K562 (cell line): ENCODE results near the gene GYG2. TPM values are rescaled to one million over a fixed set of nuclear protein-coding genes. Genes with fewer than 3 reads are reported as not detected.

ENCODE experiments used
- ATAC-seq: fragments of 200-7000 bp; cut with Tn5 transposase; 3 replicates; pipeline ENCODE4 v1.9.1; 2020; ENCODE audit warnings: moderate library complexity
- BruUV-seq: library from RNA; stranded (reverse); fragments of 400-500 nt; replicated peaks from 2 replicates; lab custom pipeline; 2021; lab: Mats Ljungman, UMichigan
- CTCF ChIA-PET: fragments of 300-600 bp; formaldehyde crosslinking; extraction: SDS; loops from one replicate; lab custom pipeline; 2021; ENCODE audit warnings: low intra/inter-chr PET ratio; lab: Yijun Ruan, JAX
- POLR2A ChIA-PET: fragments of 300-600, 350-650 bp; sonication (Branson Sonifier 250); formaldehyde crosslinking; extraction: SDS; loops from one replicate; lab custom pipeline; 2021; ENCODE audit warnings: antibody characterized with exemption, inconsistent platforms; lab: Yijun Ruan, JAX
- DNase-seq, 4 experiments: peaks; one replicate each; pipeline versions ENCODE4 v3.0.0 to v3.0.0-alpha.2; 2011 to 2018; ENCODE audit warnings: low spot score in 3 of 4, mixed read lengths in 3 of 4; ENCODE audit errors: extremely low read depth in 1 of 4
- FAIRE-seq: peaks from 2 replicates; lab custom pipeline; 2011; peaks lifted over from hg19 to GRCh38; lab: Jason Lieb, UNC
- H2AFZ ChIP-seq: 2 replicates; pipeline ENCODE4 v1.6.0; 2011; ENCODE audit warnings: low read depth, low read length, control low read depth, inconsistent platforms
- H3K27ac ChIP-seq: fragments of 200-600 bp; 3 replicates; pipeline ENCODE4 v1.8.0; 2011; ENCODE audit warnings: low read depth, mild to moderate bottlenecking, control low read depth, inconsistent platforms, low read length, moderate library complexity, mixed read lengths; ENCODE audit errors: extremely low read depth
- H3K27me3 ChIP-seq, 2 experiments: fragments of 300-600 bp in 1 of 2; 2 replicates in 1 of 2; 3 replicates in 1 of 2; pipeline versions ENCODE4 v1.6.0 to v1.8.0; 2011; ENCODE audit warnings: inconsistent platforms in 2 of 2, low read length in 2 of 2, mild to moderate bottlenecking in 1 of 2, mixed read lengths in 1 of 2, moderate library complexity in 1 of 2; ENCODE audit not compliant: control insufficient read depth in 2 of 2, insufficient read depth in 2 of 2
- H3K36me3 ChIP-seq: fragments of 300-600 bp; 3 replicates; pipeline ENCODE4 v1.8.0; 2011; ENCODE audit warnings: mild to moderate bottlenecking, low read length, inconsistent platforms; ENCODE audit not compliant: control insufficient read depth, insufficient read depth
- H3K4me1 ChIP-seq, 2 experiments: fragments of 200-600 bp in 1 of 2; replicated peaks in 1 of 2; 2 replicates in 1 of 2; 3 replicates in 1 of 2; pipeline versions ENCODE4 v1.5.1 to v1.8.0; 2011; ENCODE audit warnings: inconsistent platforms in 2 of 2, low read length in 2 of 2, mild to moderate bottlenecking in 1 of 2, mixed read lengths in 1 of 2, moderate library complexity in 1 of 2; ENCODE audit not compliant: control insufficient read depth in 2 of 2, insufficient read depth in 2 of 2
- H3K4me2 ChIP-seq: 2 replicates; pipeline ENCODE4 v1.6.1; 2011; ENCODE audit warnings: low read length, control low read depth, inconsistent platforms, mixed read lengths; ENCODE audit not compliant: insufficient read depth
- H3K4me3 ChIP-seq: fragments of 200-600 bp; sonication (generic), shearing (Covaris generic); 2 replicates; pipeline ENCODE4 v1.5.1; 2016; ENCODE audit warnings: control low read depth, inconsistent platforms
- H3K79me2 ChIP-seq: fragments of 200-600 bp; 3 replicates; pipeline ENCODE4 v1.8.0; 2011; ENCODE audit warnings: low read length, inconsistent platforms; ENCODE audit not compliant: control insufficient read depth, insufficient read depth
- H3K9ac ChIP-seq, 2 experiments: 2 replicates each; pipeline versions ENCODE4 v1.6.0 to v1.6.1; 2011; ENCODE audit warnings: low read depth in 2 of 2, low read length in 2 of 2, control low read depth in 1 of 2, inconsistent platforms in 1 of 2, mild to moderate bottlenecking in 1 of 2, mixed read lengths in 1 of 2; ENCODE audit not compliant: insufficient read depth in 1 of 2
- H3K9me1 ChIP-seq: one replicate; pipeline ENCODE4 v1.6.0; 2011; ENCODE audit warnings: inconsistent platforms, mild to moderate bottlenecking, low read length, moderate library complexity; ENCODE audit not compliant: control insufficient read depth, insufficient read depth
- H3K9me3 ChIP-seq: replicated peaks from 2 replicates; pipeline ENCODE4 v1.5.1; 2011; ENCODE audit warnings: low read depth, low read length, inconsistent platforms; ENCODE audit not compliant: control insufficient read depth, insufficient read depth
- H4K20me1 ChIP-seq: replicated peaks from 2 replicates; pipeline ENCODE4 v1.6.1; 2011; ENCODE audit warnings: low read length, inconsistent platforms, mixed read lengths; ENCODE audit not compliant: control insufficient read depth, insufficient read depth
- CUX1 ChIP-seq: fragments of 200-800 bp; sonication (Bioruptor generic); IDR thresholded peaks from 2 replicates; pipeline ENCODE4 v1.6.1; 2016; ENCODE audit warnings: missing genetic modification characterization, missing compliant biosample characterization
- IRF2 ChIP-seq: sonication (generic); formaldehyde crosslinking; IDR thresholded peaks from 2 replicates; pipeline ENCODE4 v1.8.1; 2022; ENCODE audit warnings: mild to moderate bottlenecking, missing genetic modification reagents
- MTA3 ChIP-seq: fragments of 450-650 bp; formaldehyde crosslinking; IDR thresholded peaks from 2 replicates; pipeline ENCODE4 v1.6.1; 2017; ENCODE audit warnings: mild to moderate bottlenecking, borderline replicate concordance
- PRMT5 ChIP-seq: sonication (generic); formaldehyde crosslinking; IDR thresholded peaks from 2 replicates; pipeline ENCODE4 v1.5.0; 2020; ENCODE audit warnings: missing genetic modification reagents
- RUNX1 ChIP-seq: sonication (generic); IDR thresholded peaks from 2 replicates; pipeline ENCODE4 v1.6.1; 2016; ENCODE audit warnings: antibody characterized with exemption, low read depth
- WGBS: fragments of 100-300 bp; shearing (Covaris generic); methylation state at CpG from one replicate; pipeline ENCODE4 v1.1.6; 2016; ENCODE audit warnings: low coverage, mixed read lengths; ENCODE audit not compliant: insufficient coverage; ENCODE audit errors: missing lambda C conversion rate; 5-methylcytosine and 5-hydroxymethylcytosine counted together
- in situ Hi-C: fragments of 300-500 bp; cut with MboI; formaldehyde crosslinking; loops from 4 replicates; pipeline ENCODE4 v1.15.0; 2018; ENCODE audit warnings: inconsistent platforms, mixed read lengths
- intact Hi-C: fragments of 100-400 bp; cut with micrococcal nuclease; formaldehyde crosslinking; loops from 2 replicates; pipeline ENCODE4 v1.14.2; 2022
- polyA plus RNA-seq, 8 experiments: library from polyadenylated mRNA; depleted of rRNA in 4 of 8; stranded (reverse) in 5 of 8; unstranded in 3 of 8; fragments of >200 nt; fragmentation: Nextera tagmentation in 2 of 8; fragmentation: Illumina TruSeq in 1 of 8; extraction: Ambion mirVana in 2 of 8; extraction: Trizol in 1 of 8; gene quantifications; 2 replicates each; pipeline versions ENCODE4 v1.2.1 to v1.2.3, GENCODE V29; 2011 to 2014; ENCODE audit warnings: inconsistent platforms in 1 of 8, missing spikeins in 1 of 8
- total RNA-seq, 7 experiments: library from RNA; depleted of rRNA in 6 of 7; stranded (reverse); fragments of >200 nt in 6 of 7; fragmentation: Illumina TruSeq in 2 of 7; extraction: Trizol in 2 of 7; gene quantifications; 2 replicates each; pipeline versions ENCODE4 v1.2.1 to v1.2.3, GENCODE V29; 2011 to 2021; ENCODE audit warnings: low replicate concordance in 1 of 7
- TF ChIP-seq, protein P1 (sequence below): IDR thresholded peaks from 2 replicates; pipeline ENCODE4 v1.6.1; 2012; ENCODE audit warnings: low read depth, low read length, improper control_type of control experiment, borderline replicate concordance
- TF ChIP-seq, protein P2 (sequence below): sonication (generic); formaldehyde crosslinking; IDR thresholded peaks from 2 replicates; pipeline ENCODE4 v1.8.0; 2023; ENCODE audit warnings: mild to moderate bottlenecking, missing genetic modification reagents

The GYG2 gene
- total and polyA plus RNA-seq, 9 of the 15 experiments (the other 6 are each of a cell fraction or from before 2014, with no cell fraction given): 0.24 to 4.4 (median 2.9) TPM

GRCh38 chrX:2859197-2859797, 30.6 kb downstream of the GYG2 start:
- DNase-seq (no peak), FAIRE-seq (no peak), ATAC-seq (no peak)
- ChIA-PET POLR2A (no interaction called here), CTCF (no interaction called here)
- no peak overlapping the region for H3K4me2 ChIP-seq
- no peak overlapping the region for H3K27ac ChIP-seq
- in situ Hi-C loops: no loop called here
- no peaks in the 10 kb centered on the region for H3K9me3 ChIP-seq
- BruUV-seq: no TSS peak
- H3K4me3 ChIP-seq: no peak overlapping the region
- H3K36me3 ChIP-seq: no peaks in the 10 kb centered on the region; the same call in 2 of the 3 replicates
- no peaks in the 10 kb centered on the region for H3K27me3 ChIP-seq
- H3K9me1 ChIP-seq: no peaks in the 10 kb centered on the region
- intact Hi-C loops: no loop called here
- no peaks in the 10 kb centered on the region; a peak in 1 of 5 replicates for H3K4me1 ChIP-seq
- H3K9ac ChIP-seq: no peak overlapping the region
- no peaks in the 10 kb centered on the region for H3K79me2 ChIP-seq
- no peak overlapping the region for H2AFZ ChIP-seq
- H4K20me1 ChIP-seq: no peaks in the 10 kb centered on the region
- no peak for TF ChIP-seq IRF2 (CRISPR knock-in tag)
- peak; percentile 100 for TF ChIP-seq CUX1
- TF ChIP-seq RUNX1: no peak
- TF ChIP-seq, protein P1, sequence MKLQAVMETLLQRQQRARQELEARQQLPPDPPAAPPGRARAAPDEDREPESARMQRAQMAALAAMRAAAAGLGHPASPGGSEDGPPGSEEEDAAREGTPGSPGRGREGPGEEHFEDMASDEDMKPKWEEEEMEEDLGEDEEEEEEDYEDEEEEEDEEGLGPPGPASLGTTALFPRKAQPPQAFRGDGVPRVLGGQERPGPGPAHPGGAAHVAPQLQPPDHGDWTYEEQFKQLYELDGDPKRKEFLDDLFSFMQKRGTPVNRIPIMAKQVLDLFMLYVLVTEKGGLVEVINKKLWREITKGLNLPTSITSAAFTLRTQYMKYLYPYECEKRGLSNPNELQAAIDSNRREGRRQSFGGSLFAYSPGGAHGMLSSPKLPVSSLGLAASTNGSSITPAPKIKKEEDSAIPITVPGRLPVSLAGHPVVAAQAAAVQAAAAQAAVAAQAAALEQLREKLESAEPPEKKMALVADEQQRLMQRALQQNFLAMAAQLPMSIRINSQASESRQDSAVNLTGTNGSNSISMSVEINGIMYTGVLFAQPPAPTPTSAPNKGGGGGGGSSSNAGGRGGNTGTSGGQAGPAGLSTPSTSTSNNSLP: no peak
- no peak for TF ChIP-seq MTA3
- TF ChIP-seq, protein P2, sequence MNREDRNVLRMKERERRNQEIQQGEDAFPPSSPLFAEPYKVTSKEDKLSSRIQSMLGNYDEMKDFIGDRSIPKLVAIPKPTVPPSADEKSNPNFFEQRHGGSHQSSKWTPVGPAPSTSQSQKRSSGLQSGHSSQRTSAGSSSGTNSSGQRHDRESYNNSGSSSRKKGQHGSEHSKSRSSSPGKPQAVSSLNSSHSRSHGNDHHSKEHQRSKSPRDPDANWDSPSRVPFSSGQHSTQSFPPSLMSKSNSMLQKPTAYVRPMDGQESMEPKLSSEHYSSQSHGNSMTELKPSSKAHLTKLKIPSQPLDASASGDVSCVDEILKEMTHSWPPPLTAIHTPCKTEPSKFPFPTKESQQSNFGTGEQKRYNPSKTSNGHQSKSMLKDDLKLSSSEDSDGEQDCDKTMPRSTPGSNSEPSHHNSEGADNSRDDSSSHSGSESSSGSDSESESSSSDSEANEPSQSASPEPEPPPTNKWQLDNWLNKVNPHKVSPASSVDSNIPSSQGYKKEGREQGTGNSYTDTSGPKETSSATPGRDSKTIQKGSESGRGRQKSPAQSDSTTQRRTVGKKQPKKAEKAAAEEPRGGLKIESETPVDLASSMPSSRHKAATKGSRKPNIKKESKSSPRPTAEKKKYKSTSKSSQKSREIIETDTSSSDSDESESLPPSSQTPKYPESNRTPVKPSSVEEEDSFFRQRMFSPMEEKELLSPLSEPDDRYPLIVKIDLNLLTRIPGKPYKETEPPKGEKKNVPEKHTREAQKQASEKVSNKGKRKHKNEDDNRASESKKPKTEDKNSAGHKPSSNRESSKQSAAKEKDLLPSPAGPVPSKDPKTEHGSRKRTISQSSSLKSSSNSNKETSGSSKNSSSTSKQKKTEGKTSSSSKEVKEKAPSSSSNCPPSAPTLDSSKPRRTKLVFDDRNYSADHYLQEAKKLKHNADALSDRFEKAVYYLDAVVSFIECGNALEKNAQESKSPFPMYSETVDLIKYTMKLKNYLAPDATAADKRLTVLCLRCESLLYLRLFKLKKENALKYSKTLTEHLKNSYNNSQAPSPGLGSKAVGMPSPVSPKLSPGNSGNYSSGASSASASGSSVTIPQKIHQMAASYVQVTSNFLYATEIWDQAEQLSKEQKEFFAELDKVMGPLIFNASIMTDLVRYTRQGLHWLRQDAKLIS (CRISPR knock-in tag): no peak
- TF ChIP-seq PRMT5: no peak
- 7% methylated on average over 1 of the region's 1 CpG for WGBS
